HL-60 (cell line): ENCODE measurements around the gene SUMO1.

Experiments
- DNase-seq, 2 experiments: peaks; one replicate each; pipeline ENCODE4 v3.0.0-alpha.2; 2010 to 2020; ENCODE audit warnings: low read depth in 1 of 2, low spot score in 1 of 2
- H3K27ac ChIP-seq: fragments of 250-450 bp; sonication (Bioruptor Pico); replicated peaks from 2 replicates; pipeline ENCODE4 v1.5.1; 2020; ENCODE audit warnings: mild to moderate bottlenecking, moderate library complexity
- H3K27me3 ChIP-seq: fragments of 250-450 bp; sonication (Bioruptor Pico); 2 replicates; pipeline ENCODE4 v1.5.1; 2021; ENCODE audit warnings: mild to moderate bottlenecking, moderate library complexity; ENCODE audit not compliant: insufficient read depth, poor library complexity, severe bottlenecking
- H3K4me3 ChIP-seq: replicated peaks from 2 replicates; pipeline ENCODE4 v1.5.1; 2011; ENCODE audit warnings: mild to moderate bottlenecking, control low read depth, low read length; ENCODE audit not compliant: insufficient read depth
- CTCF ChIP-seq: IDR thresholded peaks from one replicate; pipeline ENCODE4 v1.5.1; 2011; ENCODE audit warnings: low read length, control low read depth, inconsistent platforms; ENCODE audit not compliant: insufficient read depth
- GABPA ChIP-seq: IDR thresholded peaks from 2 replicates; pipeline ENCODE4 v1.6.1; 2012; ENCODE audit warnings: low read depth
- POLR2AphosphoS5 ChIP-seq: IDR thresholded peaks from 2 replicates; pipeline ENCODE4 v1.6.1; 2012; ENCODE audit warnings: low read depth
- SPI1 ChIP-seq: IDR thresholded peaks from 2 replicates; pipeline ENCODE4 v1.6.1; 2012; ENCODE audit warnings: low read depth, mild to moderate bottlenecking, borderline replicate concordance
- TF ChIP-seq, protein P1 (sequence below): IDR thresholded peaks from 2 replicates; pipeline ENCODE4 v1.6.1; 2012; ENCODE audit warnings: low read depth; ENCODE audit not compliant: insufficient replicate concordance

The SUMO1 gene

GRCh38 chr2:202172439-202173211 lies 65.8 kb downstream of the SUMO1 start:
- H3K27ac ChIP-seq: no peak overlapping the region
- TF ChIP-seq GABPA: no peak
- no peak for TF ChIP-seq CTCF
- no peak for TF ChIP-seq POLR2AphosphoS5
- no peak for TF ChIP-seq SPI1
- no peak for DNase-seq
- no peaks in the 10 kb centered on the region for H3K27me3 ChIP-seq
- H3K4me3 ChIP-seq: no peak overlapping the region

DNA sequence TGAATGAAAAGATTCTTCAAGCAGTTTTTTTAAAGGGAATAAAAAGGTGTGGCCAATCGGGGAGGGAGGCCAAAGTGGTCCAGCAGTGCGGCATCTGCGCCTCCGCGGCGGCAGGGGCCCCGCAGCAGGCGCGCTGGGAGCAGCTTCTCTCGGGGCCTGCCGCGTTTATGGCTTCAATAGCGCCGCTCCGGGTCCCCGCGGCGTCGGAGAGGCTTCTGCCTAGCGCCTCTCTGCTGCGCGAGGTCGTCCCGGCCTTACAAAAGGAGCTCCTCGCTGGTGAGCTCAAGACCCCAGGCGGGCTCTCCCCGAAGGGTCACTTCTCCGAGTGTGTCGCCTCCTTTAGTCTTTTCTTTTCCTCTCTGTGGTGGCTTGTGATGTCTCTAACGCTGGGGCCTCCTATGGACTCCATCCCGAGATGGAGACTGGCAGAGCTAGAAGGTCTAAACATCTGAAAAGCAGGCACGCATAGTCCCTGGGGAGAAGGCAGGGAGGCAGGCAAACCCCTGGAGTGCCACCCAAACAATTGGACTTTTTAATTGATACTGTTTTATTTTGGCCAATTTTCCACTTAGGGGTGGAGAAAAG lies 67.1 kb downstream of the SUMO1 start:
- no peaks in the 10 kb centered on the region for H3K27me3 ChIP-seq
- no peak for TF ChIP-seq GABPA
- no peak for TF ChIP-seq POLR2AphosphoS5
- TF ChIP-seq CTCF: no peak
- TF ChIP-seq, protein P1, sequence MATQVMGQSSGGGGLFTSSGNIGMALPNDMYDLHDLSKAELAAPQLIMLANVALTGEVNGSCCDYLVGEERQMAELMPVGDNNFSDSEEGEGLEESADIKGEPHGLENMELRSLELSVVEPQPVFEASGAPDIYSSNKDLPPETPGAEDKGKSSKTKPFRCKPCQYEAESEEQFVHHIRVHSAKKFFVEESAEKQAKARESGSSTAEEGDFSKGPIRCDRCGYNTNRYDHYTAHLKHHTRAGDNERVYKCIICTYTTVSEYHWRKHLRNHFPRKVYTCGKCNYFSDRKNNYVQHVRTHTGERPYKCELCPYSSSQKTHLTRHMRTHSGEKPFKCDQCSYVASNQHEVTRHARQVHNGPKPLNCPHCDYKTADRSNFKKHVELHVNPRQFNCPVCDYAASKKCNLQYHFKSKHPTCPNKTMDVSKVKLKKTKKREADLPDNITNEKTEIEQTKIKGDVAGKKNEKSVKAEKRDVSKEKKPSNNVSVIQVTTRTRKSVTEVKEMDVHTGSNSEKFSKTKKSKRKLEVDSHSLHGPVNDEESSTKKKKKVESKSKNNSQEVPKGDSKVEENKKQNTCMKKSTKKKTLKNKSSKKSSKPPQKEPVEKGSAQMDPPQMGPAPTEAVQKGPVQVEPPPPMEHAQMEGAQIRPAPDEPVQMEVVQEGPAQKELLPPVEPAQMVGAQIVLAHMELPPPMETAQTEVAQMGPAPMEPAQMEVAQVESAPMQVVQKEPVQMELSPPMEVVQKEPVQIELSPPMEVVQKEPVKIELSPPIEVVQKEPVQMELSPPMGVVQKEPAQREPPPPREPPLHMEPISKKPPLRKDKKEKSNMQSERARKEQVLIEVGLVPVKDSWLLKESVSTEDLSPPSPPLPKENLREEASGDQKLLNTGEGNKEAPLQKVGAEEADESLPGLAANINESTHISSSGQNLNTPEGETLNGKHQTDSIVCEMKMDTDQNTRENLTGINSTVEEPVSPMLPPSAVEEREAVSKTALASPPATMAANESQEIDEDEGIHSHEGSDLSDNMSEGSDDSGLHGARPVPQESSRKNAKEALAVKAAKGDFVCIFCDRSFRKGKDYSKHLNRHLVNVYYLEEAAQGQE: no peak
- TF ChIP-seq SPI1: no peak
- no peak overlapping the region for H3K4me3 ChIP-seq
- H3K27ac ChIP-seq: no peak overlapping the region
- DNase-seq: no peak

DNA sequence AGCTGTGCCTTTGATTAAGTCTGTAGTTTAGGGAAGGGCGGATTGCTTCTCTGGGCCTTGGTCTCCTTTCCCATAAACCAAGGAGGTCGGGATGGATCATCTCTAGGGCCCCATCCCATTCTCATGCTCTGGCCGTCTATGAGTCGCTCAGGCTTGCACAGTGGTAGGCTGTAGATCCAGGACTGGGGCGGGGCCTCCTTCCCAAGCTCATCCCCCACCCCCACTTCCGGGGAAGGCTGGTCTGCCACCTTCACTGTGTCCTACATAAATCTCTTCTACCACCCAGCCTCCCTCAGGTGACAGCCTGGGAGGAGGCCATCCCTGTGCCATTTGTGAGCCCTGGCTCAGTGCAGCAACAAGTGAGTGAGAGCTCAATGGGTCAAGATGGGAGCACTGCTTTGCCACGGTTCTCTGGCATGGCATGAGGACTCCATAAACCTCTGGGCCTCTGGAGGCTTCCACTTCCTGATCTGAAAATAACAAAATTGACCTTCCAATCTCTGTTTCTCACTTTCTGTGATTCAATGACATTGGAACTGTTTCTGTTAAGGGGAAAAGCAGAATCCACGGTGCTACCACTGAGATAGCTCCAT lies 68.5 kb downstream of the SUMO1 start:
- DNase-seq: no peak
- no peak overlapping the region for H3K27ac ChIP-seq
- H3K4me3 ChIP-seq: no peak overlapping the region
- TF ChIP-seq, protein P1: no peak
- no peak for TF ChIP-seq GABPA
- no peaks in the 10 kb centered on the region for H3K27me3 ChIP-seq

DNA sequence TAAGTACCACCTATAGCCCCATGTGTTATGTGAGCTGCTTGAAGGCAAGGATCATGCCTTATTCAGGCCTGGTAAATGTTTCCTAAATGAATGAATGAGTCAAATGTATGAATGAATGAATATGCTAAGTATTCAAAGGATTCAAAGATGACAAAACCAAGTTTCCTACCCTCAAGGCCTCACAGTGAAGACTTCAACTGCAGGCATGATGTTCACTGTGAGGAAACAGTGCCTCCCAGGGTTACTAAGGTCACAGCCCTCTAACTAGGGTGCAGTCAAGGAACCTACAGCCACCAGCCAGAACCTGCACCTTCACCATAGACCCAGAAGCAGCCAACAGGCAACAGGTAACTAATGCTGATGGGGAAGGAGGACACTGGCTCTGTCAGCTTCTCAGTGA lies 69.3 kb downstream of the SUMO1 start:
- no peak for TF ChIP-seq CTCF
- TF ChIP-seq SPI1: no peak
- TF ChIP-seq, protein P1: no peak
- no peak overlapping the region for H3K4me3 ChIP-seq
- H3K27me3 ChIP-seq: no peaks in the 10 kb centered on the region
- no peak for DNase-seq
- no peak overlapping the region for H3K27ac ChIP-seq
